Measurements from ENCODE around the gene DNASE1L1.
"Not testable (repeated sequence)": the region's sequence is repeated elsewhere in the genome, so short reads cannot be mapped to it uniquely, and the experiment has no call there.

The DNASE1L1 gene

GRCh38 chrX:154401045-154401799 is 7.8 kb downstream of the DNASE1L1 start:
- no peak for DNase-seq (ENCODE audit: low spot score)
- H3K27ac ChIP-seq = no peak overlapping the region
- no peak overlapping the region for H3K4me3 ChIP-seq
- no peak for TF ChIP-seq CTCF (IDR thresholded peaks at IDR 0.05)

- H3K4me3 ChIP-seq = peak overlapping the region; percentile 84
- H3K27ac ChIP-seq; DNase-seq (ENCODE audit: low spot score): not testable (repeated sequence)
Observed at GRCh38 chrX:154400369-154400817, 8.7 kb downstream of the DNASE1L1 start.

GRCh38 chrX:154399527-154400368 is 9.3 kb downstream of the DNASE1L1 start:
- no peak for DNase-seq (ENCODE audit: low spot score)
- peak overlapping the region in 1 of 2 donors; percentile 99 for H3K27ac ChIP-seq
- H3K4me3 ChIP-seq = peak overlapping the region; percentile 84
- no peak for TF ChIP-seq CTCF (IDR thresholded peaks at IDR 0.05)

- peak; percentile 57 for TF ChIP-seq CTCF (IDR thresholded peaks at IDR 0.05)
- peak overlapping the region; percentile 96 to 99 for H3K27ac ChIP-seq
- DNase-seq (ENCODE audit: low spot score) = peak; percentile 86
- peak overlapping the region; percentile 84 for H3K4me3 ChIP-seq
Observed at GRCh38 chrX:154398668-154399526, 10.2 kb downstream of the DNASE1L1 start.

GRCh38 chrX:154397888-154398667 is 11.0 kb downstream of the DNASE1L1 start, which contains the start of gene RPL10:
Gene RPL10, plus strand, starts transcription at chrX:154398377. Its CDS starts 143 bp downstream, at chrX:154398520.
- DNase-seq (ENCODE audit: low spot score) = peak; percentile 96
- H3K4me3 ChIP-seq = peak within 1 kb of the TSS; percentile 84
- peak within 1 kb of the TSS; percentile 96 to 99 for H3K27ac ChIP-seq
- TF ChIP-seq CTCF (IDR thresholded peaks at IDR 0.05) = no peak

GRCh38 chrX:154396973-154397887 is 11.8 kb downstream of the DNASE1L1 start:
- no peak for TF ChIP-seq CTCF (IDR thresholded peaks at IDR 0.05)
- H3K4me3 ChIP-seq = peak overlapping the region; percentile 84
- no peak for DNase-seq (ENCODE audit: low spot score)
- peak overlapping the region; percentile 96 to 99 for H3K27ac ChIP-seq

GRCh38 chrX:154396363-154396762 is 12.7 kb downstream of the DNASE1L1 start:
- not testable (repeated sequence) for DNase-seq (ENCODE audit: low spot score); H3K4me3 ChIP-seq
- peak overlapping the region in 1 of 2 donors; percentile 99 for H3K27ac ChIP-seq

- Histone ChIP-seq H3K4me3 (peak overlapping the region; percentile 63), H3K27ac (peak overlapping the region in 1 of 2 donors; percentile 87)
- DNase-seq (ENCODE audit: low spot score) = not testable (repeated sequence)
Observed at GRCh38 chrX:154389812-154390747, 19.0 kb downstream of the DNASE1L1 start.

- not testable (repeated sequence) for H3K4me3 ChIP-seq; H3K27ac ChIP-seq; DNase-seq (ENCODE audit: low spot score)
Observed at GRCh38 chrX:154388649-154389048, 20.4 kb downstream of the DNASE1L1 start.

Data from coronary artery (tissue), 2 donors.